Mesodermal cell (in vitro differentiated cells): ENCODE results near the gene RELL1.

ENCODE experiments used
- H3K27ac ChIP-seq: 2 replicates; pipeline ENCODE4 v1.7.0; 2013; ENCODE audit warnings: mild to moderate bottlenecking, low read depth, low read length, moderate library complexity; ENCODE audit not compliant: severe bottlenecking
- H3K36me3 ChIP-seq: 2 replicates; pipeline ENCODE4 v1.7.1; 2013; ENCODE audit warnings: mild to moderate bottlenecking, low read length, moderate library complexity; ENCODE audit not compliant: control insufficient read depth, insufficient read depth
- H3K4me1 ChIP-seq: one replicate; pipeline ENCODE4 v1.7.1; 2013; ENCODE audit warnings: mild to moderate bottlenecking, low read length; ENCODE audit not compliant: insufficient read depth, control insufficient read depth, poor library complexity, severe bottlenecking
- H3K4me3 ChIP-seq: 2 replicates; pipeline ENCODE4 v1.7.0; 2013; ENCODE audit warnings: low read length, control low read depth, mild to moderate bottlenecking; ENCODE audit not compliant: insufficient read depth, poor library complexity, severe bottlenecking; ENCODE audit errors: extremely low read depth
- H3K9me3 ChIP-seq: 2 replicates; pipeline ENCODE4 v1.7.1; 2013; ENCODE audit warnings: mild to moderate bottlenecking, low read length, moderate library complexity; ENCODE audit not compliant: control insufficient read depth
- WGBS, 2 experiments: methylation state at CpG; one replicate each; pipeline ENCODE4 v1.1.5; 2013; ENCODE audit warnings: missing lambda C conversion rate in 2 of 2; ENCODE audit not compliant: insufficient coverage in 2 of 2; 5-methylcytosine and 5-hydroxymethylcytosine counted together

The RELL1 gene

GRCh38 chr4:37573566-37573965 is 112.6 kb downstream of the RELL1 start:
- Histone ChIP-seq H3K36me3 (no peaks in the 10 kb centered on the region), H3K4me3 (no peak overlapping the region), H3K9me3 (no peaks in the 10 kb centered on the region), H3K4me1 (no peaks in the 10 kb centered on the region), H3K27ac (no peak overlapping the region)

GRCh38 chr4:37568489-37568888 is 117.7 kb downstream of the RELL1 start:
- Histone ChIP-seq H3K4me1 (no peaks in the 10 kb centered on the region), H3K27ac (no peak overlapping the region), H3K36me3 (no peaks in the 10 kb centered on the region), H3K9me3 (no peaks in the 10 kb centered on the region), H3K4me3 (no peak overlapping the region)
- WGBS, 2 experiments: 50 to 61% methylated on average over 2 to 6 of the region's 7 CpGs

GRCh38 chr4:37567836-37568235 is 118.3 kb downstream of the RELL1 start:
- H3K4me3 ChIP-seq: no peak overlapping the region

GRCh38 chr4:37562592-37562991 is 123.6 kb downstream of the RELL1 start:
- Histone ChIP-seq H3K36me3 (no peaks in the 10 kb centered on the region), H3K4me1 (no peaks in the 10 kb centered on the region), H3K27ac (no peak overlapping the region), H3K9me3 (no peaks in the 10 kb centered on the region), H3K4me3 (no peak overlapping the region)
- WGBS, 2 experiments: 100% methylated on average over 1 of the region's 4 CpGs; no CpG with 5 or more reads in 1 of the 2 experiments

More at GRCh38 chr4:37567836-37568235, 118.3 kb downstream of the RELL1 start:
- Histone ChIP-seq H3K9me3 (no peaks in the 10 kb centered on the region), H3K36me3 (no peaks in the 10 kb centered on the region), H3K27ac (no peak overlapping the region), H3K4me1 (no peaks in the 10 kb centered on the region)
- no CpG with 5 or more reads among the region's 2 CpGs for WGBS, 2 experiments

GRCh38 chr4:37561803-37562207 is 124.4 kb downstream of the RELL1 start:
- no peaks in the 10 kb centered on the region for H3K4me1 ChIP-seq
- H3K27ac ChIP-seq: no peak overlapping the region
- 75 to 85% methylated on average over 1 of the region's 1 CpG for WGBS, 2 experiments
- H3K4me3 ChIP-seq: no peak overlapping the region
- H3K36me3 ChIP-seq: no peaks in the 10 kb centered on the region
- H3K9me3 ChIP-seq: no peaks in the 10 kb centered on the region

GRCh38 chr4:37561196-37561802 is 124.9 kb downstream of the RELL1 start:
- Histone ChIP-seq H3K4me1 (no peaks in the 10 kb centered on the region), H3K27ac (no peak overlapping the region), H3K4me3 (no peak overlapping the region), H3K9me3 (no peaks in the 10 kb centered on the region), H3K36me3 (no peaks in the 10 kb centered on the region)
- WGBS, 2 experiments: 0 to 44% methylated on average over 1 to 2 of the region's 3 CpGs
